Fibroblast of lung (primary cell): ENCODE data around the gene SRGAP1.

Experiments used
- EZH2 ChIP-seq: IDR thresholded peaks from 2 replicates; pipeline ENCODE4 v1.5.1; 2012; ENCODE audit warnings: low read length, control low read depth, mild to moderate bottlenecking; ENCODE audit errors: missing control alignments
- TF ChIP-seq, protein P1 (sequence below), 2 donors: IDR thresholded peaks in 1 of 2; conservative IDR thresholded peaks in 1 of 2; 1 replicate in 1 of 2; 2 replicates in 1 of 2; pipeline ENCODE4 v1.5.1; 2011 to 2012; ENCODE audit warnings: low read length in 2 of 2, control low read depth in 1 of 2, inconsistent platforms in 1 of 2, low read depth in 1 of 2, mild to moderate bottlenecking in 1 of 2

DNA sequence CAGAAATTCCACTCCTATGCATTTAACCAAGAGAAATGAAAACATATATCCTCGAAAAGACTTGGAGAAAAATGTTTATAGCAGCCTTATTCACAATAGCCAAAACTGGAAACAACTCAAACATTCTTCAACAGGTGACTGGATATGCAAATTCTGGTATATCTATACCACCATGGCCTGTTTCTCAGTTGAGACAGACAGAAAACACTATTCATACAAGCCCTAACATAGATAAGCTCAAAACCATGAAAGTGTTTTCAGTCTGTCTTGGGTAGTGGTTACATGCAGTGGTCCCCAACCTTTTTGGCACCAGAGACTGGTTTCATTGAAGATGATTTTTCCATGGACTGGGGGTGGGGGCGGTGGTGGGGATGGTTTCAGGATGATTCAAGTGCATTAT is 83.8 kb downstream of the SRGAP1 start:
- TF ChIP-seq, protein P1, sequence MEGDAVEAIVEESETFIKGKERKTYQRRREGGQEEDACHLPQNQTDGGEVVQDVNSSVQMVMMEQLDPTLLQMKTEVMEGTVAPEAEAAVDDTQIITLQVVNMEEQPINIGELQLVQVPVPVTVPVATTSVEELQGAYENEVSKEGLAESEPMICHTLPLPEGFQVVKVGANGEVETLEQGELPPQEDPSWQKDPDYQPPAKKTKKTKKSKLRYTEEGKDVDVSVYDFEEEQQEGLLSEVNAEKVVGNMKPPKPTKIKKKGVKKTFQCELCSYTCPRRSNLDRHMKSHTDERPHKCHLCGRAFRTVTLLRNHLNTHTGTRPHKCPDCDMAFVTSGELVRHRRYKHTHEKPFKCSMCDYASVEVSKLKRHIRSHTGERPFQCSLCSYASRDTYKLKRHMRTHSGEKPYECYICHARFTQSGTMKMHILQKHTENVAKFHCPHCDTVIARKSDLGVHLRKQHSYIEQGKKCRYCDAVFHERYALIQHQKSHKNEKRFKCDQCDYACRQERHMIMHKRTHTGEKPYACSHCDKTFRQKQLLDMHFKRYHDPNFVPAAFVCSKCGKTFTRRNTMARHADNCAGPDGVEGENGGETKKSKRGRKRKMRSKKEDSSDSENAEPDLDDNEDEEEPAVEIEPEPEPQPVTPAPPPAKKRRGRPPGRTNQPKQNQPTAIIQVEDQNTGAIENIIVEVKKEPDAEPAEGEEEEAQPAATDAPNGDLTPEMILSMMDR (conservative IDR thresholded peaks at IDR 0.05 in 1 of 2, IDR thresholded peaks at IDR 0.05 in 1 of 2; ENCODE audit: low read depth in 1 of 2, low read length in 2 of 2): no peak
- no peak for TF ChIP-seq EZH2
